GM12872 (cell line): ENCODE measurements around the gene SETD5.
A peak's percentile ranks its signal among the peaks of the same experiment; 100 is the strongest.

Source experiments
- CTCF ChIP-seq: IDR thresholded peaks from 3 replicates; pipeline ENCODE4 v1.5.1; 2011; ENCODE audit warnings: low read depth, mild to moderate bottlenecking, low read length, moderate library complexity; ENCODE audit not compliant: insufficient read depth

The SETD5 gene

GRCh38 chr3:9398700-9399336 is 1.4 kb downstream of the SETD5 start:
- TF ChIP-seq CTCF, result no peak

GRCh38 chr3:9399337-9399703 is 1.9 kb downstream of the SETD5 start:
- TF ChIP-seq CTCF, result no peak

GRCh38 chr3:9399746-9400145 is 2.3 kb downstream of the SETD5 start:
- TF ChIP-seq CTCF, result 0 out of 3 replicates have a peak, but pooled peaks have one; percentile 6

- TF ChIP-seq CTCF, result no peak
Measured at GRCh38 chr3:9400616-9401015, 3.2 kb downstream of the SETD5 start.

GRCh38 chr3:9401986-9402385 is 4.6 kb downstream of the SETD5 start:
- TF ChIP-seq CTCF, result no peak

GRCh38 chr3:9402410-9403228 is 5.2 kb downstream of the SETD5 start:
- no peak for TF ChIP-seq CTCF

GRCh38 chr3:9403463-9403862 is 6.0 kb downstream of the SETD5 start:
- no peak for TF ChIP-seq CTCF
